H7 (cell line): ENCODE results near the gene CCDC14. TPM values are rescaled to one million over a fixed set of nuclear protein-coding genes. Genes with fewer than 3 reads are reported as not detected.

ENCODE experiments used
- DNase-seq: peaks from one replicate; pipeline ENCODE4 v3.0.0; 2012
- H3K27me3 ChIP-seq: 2 replicates; pipeline ENCODE4 v1.6.0; 2011; ENCODE audit warnings: mild to moderate bottlenecking, low read length; ENCODE audit not compliant: control insufficient read depth, insufficient read depth
- H3K36me3 ChIP-seq: replicated peaks from 2 replicates; pipeline ENCODE4 v1.5.1; 2011; ENCODE audit warnings: low read length; ENCODE audit not compliant: control insufficient read depth, insufficient read depth
- H3K4me3 ChIP-seq: 2 replicates; pipeline ENCODE4 v1.5.1; 2011; ENCODE audit warnings: low read depth, mild to moderate bottlenecking, control low read depth, low read length, moderate library complexity; ENCODE audit not compliant: insufficient read depth
- total RNA-seq: library from RNA; depleted of rRNA; stranded (reverse); fragments of >200 nt; shearing (Covaris generic); gene quantifications from 2 replicates; pipeline ENCODE4 v1.2.3, GENCODE V29; 2014; rRNA removed

The CCDC14 gene
- total RNA-seq, 1 experiment from 2014 or later = 36.1 TPM

GRCh38 chr3:123872621-123873020 lies 88.4 kb downstream of the CCDC14 start:
- Histone ChIP-seq H3K36me3 (no peaks in the 10 kb centered on the region), H3K27me3 (no peaks in the 10 kb centered on the region), H3K4me3 (no peak overlapping the region)
- no peak for DNase-seq

DNA sequence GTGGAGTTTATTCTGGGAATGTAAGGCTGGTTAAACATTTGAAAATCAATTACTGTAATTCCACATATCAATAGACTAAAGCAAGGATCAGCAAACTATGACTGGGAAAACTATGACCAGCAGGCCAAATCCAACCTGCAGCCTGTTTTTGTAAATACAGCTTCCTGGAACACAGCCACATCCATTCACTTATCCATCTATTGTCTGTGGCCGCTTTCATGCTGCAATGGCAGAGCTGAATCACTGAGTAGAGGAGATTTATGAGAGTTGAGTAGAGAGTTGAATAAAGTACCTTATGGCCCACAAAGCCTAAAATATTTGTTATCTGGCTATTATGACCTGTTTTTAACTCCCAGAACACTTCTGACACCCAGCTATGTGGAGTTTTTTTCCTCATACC lies 89.1 kb downstream of the CCDC14 start:
- Histone ChIP-seq H3K4me3 (no peak overlapping the region), H3K36me3 (no peaks in the 10 kb centered on the region), H3K27me3 (no peaks in the 10 kb centered on the region)
- no peak for DNase-seq

- H3K27me3 ChIP-seq = no peaks in the 10 kb centered on the region
- DNase-seq = no peak
- H3K36me3 ChIP-seq = no peaks in the 10 kb centered on the region
- H3K4me3 ChIP-seq = no peak overlapping the region
Measured at GRCh38 chr3:123870033-123870432, 91.0 kb downstream of the CCDC14 start.

DNA sequence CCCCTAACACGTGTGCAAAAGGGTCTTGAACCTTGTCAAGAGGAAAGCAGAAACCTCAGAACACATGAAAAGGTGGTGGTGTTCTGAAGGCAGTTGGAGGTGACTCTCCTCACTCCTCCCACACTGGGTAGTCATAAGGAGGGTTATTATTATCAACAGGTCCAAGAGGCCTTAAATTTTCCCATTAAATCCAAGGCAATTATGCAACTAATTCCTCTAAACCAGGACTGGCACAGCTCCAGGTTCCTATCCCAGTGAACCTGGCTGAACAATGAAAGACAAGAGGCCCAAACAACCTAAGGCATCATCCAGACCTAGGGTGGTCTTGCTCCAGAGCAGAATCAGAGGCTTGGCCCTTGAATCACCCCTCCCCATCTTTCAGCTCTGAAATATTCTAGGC lies 91.9 kb downstream of the CCDC14 start:
- Histone ChIP-seq H3K36me3 (no peaks in the 10 kb centered on the region), H3K27me3 (no peaks in the 10 kb centered on the region), H3K4me3 (no peak overlapping the region)
- no peak for DNase-seq

- DNase-seq = no peak
- Histone ChIP-seq H3K4me3 (no peak overlapping the region), H3K36me3 (no peaks in the 10 kb centered on the region), H3K27me3 (no peaks in the 10 kb centered on the region)
Measured at GRCh38 chr3:123864706-123865105, 96.3 kb downstream of the CCDC14 start.

Other genes with a start within 250 kb of the CCDC14 start
- 3.1 and 4.6 TPM in 2 replicates for gene MYLK, start 76.9 kb downstream of the CCDC14 start, total RNA-seq
- gene ROPN1, start 30.9 kb upstream of the CCDC14 start, total RNA-seq = not detected in 2 replicates
- 4.1 and 5.1 TPM in 2 replicates for gene KALRN, start 72.1 kb upstream of the CCDC14 start, total RNA-seq